HEK293 (cell line): ENCODE results near the gene SSU72.

Experiments used
- GFI1B ChIP-seq: fragments of 450-650 bp; formaldehyde crosslinking; IDR thresholded peaks from 2 replicates; pipeline ENCODE4 v1.5.1; 2016; ENCODE audit warnings: missing biosample characterization, missing genetic modification characterization
- GLI2 ChIP-seq: fragments of 450-650 bp; formaldehyde crosslinking; IDR thresholded peaks from 2 replicates; pipeline ENCODE4; 2017; ENCODE audit warnings: missing biosample characterization, missing genetic modification characterization, low read depth, borderline replicate concordance
- KLF1 ChIP-seq: fragments of 450-650 bp; formaldehyde crosslinking; IDR thresholded peaks from 2 replicates; pipeline ENCODE4 v1.5.1; 2016; ENCODE audit warnings: missing biosample characterization, missing genetic modification characterization
- PATZ1 ChIP-seq: fragments of 450-650 bp; formaldehyde crosslinking; IDR thresholded peaks from 2 replicates; pipeline ENCODE4 v1.5.1; 2016; ENCODE audit warnings: missing biosample characterization, missing genetic modification characterization
- PRDM10 ChIP-seq: fragments of 450-650 bp; formaldehyde crosslinking; IDR thresholded peaks from 2 replicates; pipeline ENCODE4 v1.5.1; 2016; ENCODE audit warnings: missing biosample characterization, missing genetic modification characterization
- SP7 ChIP-seq: fragments of 450-650 bp; formaldehyde crosslinking; IDR thresholded peaks from 2 replicates; pipeline ENCODE4 v1.5.1; 2016; ENCODE audit warnings: missing biosample characterization, missing genetic modification characterization
- YY1 ChIP-seq: fragments of 450-650 bp; formaldehyde crosslinking; IDR thresholded peaks from 2 replicates; pipeline ENCODE4 v1.5.1; 2018; ENCODE audit warnings: missing biosample characterization, missing genetic modification characterization
- YY2 ChIP-seq: fragments of 450-650 bp; formaldehyde crosslinking; IDR thresholded peaks from 2 replicates; pipeline ENCODE4 v1.5.1; 2016; ENCODE audit warnings: missing biosample characterization, missing genetic modification characterization
- ZBTB11 ChIP-seq: fragments of 450-650 bp; formaldehyde crosslinking; conservative IDR thresholded peaks from 2 replicates; pipeline ENCODE4 v1.5.1; 2016; ENCODE audit warnings: low read depth, missing biosample characterization, missing genetic modification characterization
- ZBTB7A ChIP-seq: fragments of 450-650 bp; formaldehyde crosslinking; IDR thresholded peaks from 2 replicates; pipeline ENCODE4 v1.5.1; 2016; ENCODE audit warnings: low read depth, missing biosample characterization, missing genetic modification characterization
- ZNF114 ChIP-seq: fragments of 450-650 bp; formaldehyde crosslinking; IDR thresholded peaks from 2 replicates; pipeline ENCODE4 v1.5.0; 2017; ENCODE audit warnings: missing biosample characterization, missing genetic modification characterization
- ZNF175 ChIP-seq: fragments of 450-650 bp; formaldehyde crosslinking; IDR thresholded peaks from 2 replicates; pipeline ENCODE4 v1.5.1; 2016; ENCODE audit warnings: missing biosample characterization, missing genetic modification characterization
- ZNF211 ChIP-seq: fragments of 450-650 bp; formaldehyde crosslinking; IDR thresholded peaks from 2 replicates; pipeline ENCODE4 v1.5.1; 2016; ENCODE audit warnings: low read depth, missing biosample characterization, missing genetic modification characterization
- ZNF24 ChIP-seq: fragments of 450-650 bp; formaldehyde crosslinking; IDR thresholded peaks from 2 replicates; pipeline ENCODE4 v1.5.1; 2016; ENCODE audit warnings: missing biosample characterization, missing genetic modification characterization
- ZNF335 ChIP-seq: fragments of 450-650 bp; formaldehyde crosslinking; conservative IDR thresholded peaks from 2 replicates; pipeline ENCODE4 v1.5.1; 2016; ENCODE audit warnings: missing biosample characterization, missing genetic modification characterization
- ZNF341 ChIP-seq: fragments of 450-650 bp; formaldehyde crosslinking; IDR thresholded peaks from 2 replicates; pipeline ENCODE4; 2016; ENCODE audit warnings: low read depth, missing biosample characterization, missing genetic modification characterization
- ZNF366 ChIP-seq: fragments of 450-650 bp; formaldehyde crosslinking; conservative IDR thresholded peaks from 2 replicates; pipeline ENCODE4 v1.5.1; 2016; ENCODE audit warnings: missing biosample characterization, missing genetic modification characterization
- ZNF416 ChIP-seq: fragments of 450-650 bp; formaldehyde crosslinking; IDR thresholded peaks from 2 replicates; pipeline ENCODE4 v1.5.1; 2016; ENCODE audit warnings: missing biosample characterization, missing genetic modification characterization
- ZNF426 ChIP-seq: fragments of 450-650 bp; formaldehyde crosslinking; IDR thresholded peaks from 2 replicates; pipeline ENCODE4 v1.5.1; 2017; ENCODE audit warnings: missing biosample characterization, missing genetic modification characterization, mild to moderate bottlenecking, inconsistent platforms, moderate library complexity
- ZNF513 ChIP-seq: fragments of 450-650 bp; IDR thresholded peaks from 2 replicates; pipeline ENCODE4 v1.5.1; 2018; ENCODE audit warnings: missing biosample characterization, missing genetic modification characterization
- ZNF529 ChIP-seq: fragments of 450-650 bp; formaldehyde crosslinking; IDR thresholded peaks from 2 replicates; pipeline ENCODE4 v1.5.1; 2017; ENCODE audit warnings: missing genetic modification characterization, missing biosample characterization; ENCODE audit not compliant: insufficient replicate concordance
- ZNF561 ChIP-seq: fragments of 450-650 bp; IDR thresholded peaks from 2 replicates; pipeline ENCODE4 v1.5.1; 2018; ENCODE audit warnings: missing biosample characterization, missing genetic modification characterization, borderline replicate concordance
- ZNF610 ChIP-seq: fragments of 450-650 bp; formaldehyde crosslinking; IDR thresholded peaks from 2 replicates; pipeline ENCODE4 v1.5.1; 2016; ENCODE audit warnings: missing biosample characterization, missing genetic modification characterization, borderline replicate concordance
- ZNF623 ChIP-seq: fragments of 450-650 bp; formaldehyde crosslinking; IDR thresholded peaks from 2 replicates; pipeline ENCODE4 v1.5.1; 2016; ENCODE audit warnings: missing biosample characterization, missing genetic modification characterization
- ZNF645 ChIP-seq: fragments of 450-650 bp; formaldehyde crosslinking; IDR thresholded peaks from 2 replicates; pipeline ENCODE4; 2016; ENCODE audit warnings: missing biosample characterization, missing genetic modification characterization
- ZSCAN23 ChIP-seq: fragments of 450-650 bp; formaldehyde crosslinking; IDR thresholded peaks from 2 replicates; pipeline ENCODE4 v1.5.1; 2016; ENCODE audit warnings: missing biosample characterization, missing genetic modification characterization

SSU72 gene

GRCh38 chr1:1573843-1574720, 581 bp downstream of the SSU72 start (continued):
- TF ChIP-seq ZNF211 (tag by site-specific recombination) (no peak), ZNF416 (tag by site-specific recombination) (no peak), ZNF610 (tag by site-specific recombination) (peak; percentile 66; the same call in 1 of the 2 replicates), ZNF561 (peak; percentile 52; the same call in 1 of the 2 replicates), ZNF24 (tag by site-specific recombination) (0 out of 2 replicates have a peak, but pooled peaks have one; percentile 39), ZNF341 (peak; percentile 67), KLF1 (tag by site-specific recombination) (no peak), ZNF529 (tag by site-specific recombination) (no peak), SP7 (peak; percentile 25; the same call in 1 of the 2 replicates), YY1 (peak; percentile 90), ZBTB7A (tag by site-specific recombination) (peak; percentile 22; the same call in 1 of the 2 replicates), PATZ1 (tag by site-specific recombination) (peak; percentile 70), GLI2 (tag by site-specific recombination) (no peak), PRDM10 (tag by site-specific recombination) (peak; percentile 34; the same call in 1 of the 2 replicates), ZBTB11 (tag by site-specific recombination) (peak; percentile 12; the same call in 1 of the 2 replicates), ZSCAN23 (tag by site-specific recombination) (no peak), ZNF366 (tag by site-specific recombination) (peak; percentile 50; the same call in 1 of the 2 replicates), ZNF623 (tag by site-specific recombination) (no peak), ZNF175 (tag by site-specific recombination) (no peak), GFI1B (tag by site-specific recombination) (no peak), ZNF335 (peak; percentile 90), ZNF645 (tag by site-specific recombination) (no peak), YY2 (peak; percentile 86), ZNF513 (tag by site-specific recombination) (no peak), ZNF114 (no peak), ZNF426 (tag by site-specific recombination) (no peak)
